ENCODE results near the gene FAP.

DNA sequence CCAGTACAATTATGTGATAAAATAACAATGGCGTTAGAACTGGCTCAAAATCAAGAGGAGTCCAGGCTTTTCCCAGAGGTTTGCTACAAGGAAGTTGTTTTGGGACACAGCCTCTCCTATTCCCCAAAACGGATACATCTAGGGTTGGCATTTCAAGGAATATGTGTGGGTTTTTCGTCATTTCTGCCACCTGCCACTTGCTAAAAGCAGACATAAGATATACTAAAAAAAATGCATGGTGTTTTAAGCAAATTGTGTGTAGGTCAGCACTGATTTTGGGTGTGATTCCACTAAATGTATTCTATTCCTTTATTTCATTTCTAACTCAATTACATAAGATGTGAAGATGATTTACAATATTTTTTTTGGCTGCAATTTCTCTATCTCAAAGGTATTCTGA lies 54.8 kb downstream of the FAP start:
- TF ChIP-seq, protein P1, sequence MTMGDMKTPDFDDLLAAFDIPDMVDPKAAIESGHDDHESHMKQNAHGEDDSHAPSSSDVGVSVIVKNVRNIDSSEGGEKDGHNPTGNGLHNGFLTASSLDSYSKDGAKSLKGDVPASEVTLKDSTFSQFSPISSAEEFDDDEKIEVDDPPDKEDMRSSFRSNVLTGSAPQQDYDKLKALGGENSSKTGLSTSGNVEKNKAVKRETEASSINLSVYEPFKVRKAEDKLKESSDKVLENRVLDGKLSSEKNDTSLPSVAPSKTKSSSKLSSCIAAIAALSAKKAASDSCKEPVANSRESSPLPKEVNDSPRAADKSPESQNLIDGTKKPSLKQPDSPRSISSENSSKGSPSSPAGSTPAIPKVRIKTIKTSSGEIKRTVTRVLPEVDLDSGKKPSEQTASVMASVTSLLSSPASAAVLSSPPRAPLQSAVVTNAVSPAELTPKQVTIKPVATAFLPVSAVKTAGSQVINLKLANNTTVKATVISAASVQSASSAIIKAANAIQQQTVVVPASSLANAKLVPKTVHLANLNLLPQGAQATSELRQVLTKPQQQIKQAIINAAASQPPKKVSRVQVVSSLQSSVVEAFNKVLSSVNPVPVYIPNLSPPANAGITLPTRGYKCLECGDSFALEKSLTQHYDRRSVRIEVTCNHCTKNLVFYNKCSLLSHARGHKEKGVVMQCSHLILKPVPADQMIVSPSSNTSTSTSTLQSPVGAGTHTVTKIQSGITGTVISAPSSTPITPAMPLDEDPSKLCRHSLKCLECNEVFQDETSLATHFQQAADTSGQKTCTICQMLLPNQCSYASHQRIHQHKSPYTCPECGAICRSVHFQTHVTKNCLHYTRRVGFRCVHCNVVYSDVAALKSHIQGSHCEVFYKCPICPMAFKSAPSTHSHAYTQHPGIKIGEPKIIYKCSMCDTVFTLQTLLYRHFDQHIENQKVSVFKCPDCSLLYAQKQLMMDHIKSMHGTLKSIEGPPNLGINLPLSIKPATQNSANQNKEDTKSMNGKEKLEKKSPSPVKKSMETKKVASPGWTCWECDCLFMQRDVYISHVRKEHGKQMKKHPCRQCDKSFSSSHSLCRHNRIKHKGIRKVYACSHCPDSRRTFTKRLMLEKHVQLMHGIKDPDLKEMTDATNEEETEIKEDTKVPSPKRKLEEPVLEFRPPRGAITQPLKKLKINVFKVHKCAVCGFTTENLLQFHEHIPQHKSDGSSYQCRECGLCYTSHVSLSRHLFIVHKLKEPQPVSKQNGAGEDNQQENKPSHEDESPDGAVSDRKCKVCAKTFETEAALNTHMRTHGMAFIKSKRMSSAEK (CRISPR knock-in tag; IDR thresholded peaks at IDR 0.05; ENCODE audit: borderline replicate concordance): no peak
- TF ChIP-seq NR1H2 (CRISPR knock-in tag; IDR thresholded peaks at IDR 0.05): no peak

Data from WTC11 (cell line).